NCI-H1436 treated with DMSO at 0.1 percent for 48 hours (cell line): ENCODE data around the gene CEBPZ.

Experiments
- DNase-seq: peaks from one replicate; lab custom pipeline; 2025; lab: John Stamatoyannopoulos, UW

The CEBPZ gene

GRCh38 chr2:37180640-37181039 lies 50.8 kb downstream of the CEBPZ start:
- DNase-seq = no peak

- no peak for DNase-seq
Observed at GRCh38 chr2:37180006-37180639, 51.3 kb downstream of the CEBPZ start.

- DNase-seq = no peak
Observed at GRCh38 chr2:37173741-37174140, 57.7 kb downstream of the CEBPZ start.

DNA sequence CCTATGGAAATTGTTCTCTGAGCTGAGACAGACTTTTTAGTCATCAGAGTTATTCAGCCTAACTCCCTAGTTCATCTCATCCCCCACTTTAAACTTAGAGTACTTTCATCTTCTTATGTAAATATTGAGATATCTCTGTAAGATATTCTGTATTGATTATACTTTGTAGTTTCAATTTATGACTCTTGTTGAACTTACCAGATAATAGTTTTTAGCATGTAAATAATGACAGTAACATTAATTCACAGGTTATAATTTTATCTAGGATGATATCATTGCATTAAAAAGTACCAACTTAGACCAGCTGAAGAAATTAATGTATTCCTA lies 59.8 kb downstream of the CEBPZ start:
- no peak for DNase-seq

- peak; percentile 17 for DNase-seq
Observed at GRCh38 chr2:37168217-37168981, 63.0 kb downstream of the CEBPZ start.

DNA sequence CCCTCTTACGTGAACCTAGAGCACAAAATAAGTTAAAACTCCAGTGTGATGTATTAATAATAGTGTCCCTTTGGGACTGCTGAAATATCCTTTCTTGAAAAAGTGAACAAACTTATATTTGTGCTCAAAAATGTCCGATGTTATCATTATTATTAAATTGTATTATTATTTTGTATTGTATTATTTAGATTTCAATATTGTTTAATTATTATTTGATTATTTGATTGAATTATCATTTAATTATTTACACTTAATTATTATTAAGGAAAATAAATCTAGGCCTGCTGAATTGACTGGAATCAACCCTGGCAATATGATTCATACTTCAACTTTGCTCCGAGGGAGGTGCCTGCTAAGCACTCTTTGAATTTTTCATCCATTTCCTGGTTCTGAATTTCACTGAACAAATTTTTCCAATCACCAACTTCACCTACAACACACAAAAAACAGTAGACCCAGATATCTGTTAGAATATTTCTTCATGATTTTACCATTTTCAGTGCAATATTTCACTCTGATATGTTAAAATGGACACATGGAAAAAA lies 63.7 kb downstream of the CEBPZ start:
- no peak for DNase-seq

DNA sequence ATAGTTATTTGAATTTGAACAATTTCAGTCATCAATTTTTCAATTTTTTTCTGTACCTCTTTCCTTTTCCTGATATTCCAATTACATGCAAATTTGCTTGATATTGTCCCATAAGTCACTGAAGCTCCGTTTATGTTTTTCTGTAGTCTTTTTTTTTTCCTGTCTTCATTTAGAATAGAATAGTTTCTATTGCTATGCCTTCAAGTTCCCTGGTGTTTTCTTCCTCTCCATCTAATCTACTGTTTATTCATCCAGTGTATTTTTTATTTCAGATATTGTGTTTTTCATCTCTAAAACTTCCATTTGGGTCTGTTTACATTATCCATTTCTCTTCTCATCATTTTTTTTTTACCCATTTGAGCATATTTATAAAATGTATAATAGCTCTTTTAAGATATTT lies 66.6 kb downstream of the CEBPZ start:
- no peak for DNase-seq

- peak; percentile 52 for DNase-seq
Observed at GRCh38 chr2:37156857-37157714, 74.3 kb downstream of the CEBPZ start, which contains the start of gene EIF2AK2. TSS of gene EIF2AK2 (minus strand) at chr2:37156980. CDS start at chr2:37147806, 9,174 bp downstream.

DNA sequence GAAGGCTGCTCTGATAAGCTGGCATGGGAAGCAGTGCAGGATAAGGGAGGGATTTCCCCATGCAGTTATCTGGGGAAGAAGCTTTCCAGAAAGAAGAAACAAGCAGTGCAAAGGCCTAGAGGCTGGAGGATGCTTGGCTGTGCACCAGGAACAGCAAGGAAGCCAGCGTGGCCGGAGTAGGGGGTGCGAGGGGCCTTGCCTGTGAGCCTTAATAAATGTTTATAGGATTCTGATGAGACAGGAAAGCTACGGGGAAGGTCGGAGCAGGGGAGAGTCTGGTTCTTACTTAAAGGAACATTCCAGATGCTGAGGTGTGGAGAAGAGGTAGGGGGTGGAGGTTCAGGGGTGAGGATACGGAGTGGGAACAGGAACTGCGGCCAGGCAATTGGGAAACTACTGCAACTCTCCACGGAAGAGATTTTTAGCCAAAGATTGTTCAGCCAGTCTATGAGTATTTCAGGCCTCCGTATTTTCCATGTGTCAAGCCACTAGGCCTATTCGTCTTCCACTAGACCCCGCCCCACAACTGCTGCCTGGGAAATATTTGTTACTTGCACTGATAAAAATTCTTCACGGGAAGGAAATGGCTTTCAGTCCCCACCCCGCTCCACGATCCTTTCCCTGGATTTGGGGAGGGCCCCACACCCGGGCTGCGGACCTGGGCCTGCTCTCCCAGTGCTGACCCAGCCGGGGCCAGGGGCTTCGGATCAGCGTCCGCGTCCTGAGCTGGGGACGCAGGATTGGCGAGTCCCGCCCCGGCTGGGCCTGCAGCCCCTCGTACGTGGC lies 75.1 kb downstream of the CEBPZ start:
- DNase-seq = no peak

GRCh38 chr2:37154785-37155184 lies 76.6 kb downstream of the CEBPZ start:
- DNase-seq = no peak

- no peak for DNase-seq
Observed at GRCh38 chr2:37153224-37153623, 78.2 kb downstream of the CEBPZ start.
